ENCODE measurements around the gene RREB1. TPM values are rescaled to one million over a fixed set of nuclear protein-coding genes. Genes with fewer than 3 reads are reported as not detected.

The RREB1 gene
- polyA plus RNA-seq, 1 donor (not counting 4 experiments of a cell fraction or from before 2014, with no cell fraction given), result 6.1 TPM

GRCh38 chr6:7237653-7238188, 130.0 kb downstream of the RREB1 start:
- Histone ChIP-seq H3K9ac (ENCODE audit: control insufficient read depth, extremely low read depth, insufficient read depth, low read length) (no peak overlapping the region), H3K4me3 (ENCODE audit: control insufficient read depth in 2 of 3, extremely low read depth in 1 of 3, insufficient read depth in 2 of 3, low read depth in 1 of 3, low read length in 3 of 3) (no peak overlapping the region), H4K20me1 (ENCODE audit: control insufficient read depth, extremely low read depth, insufficient read depth, low read length) (peaks cover 3% of the 10 kb centered on the region), H3K4me2 (ENCODE audit: control insufficient read depth, extremely low read depth, insufficient read depth, low read depth, low read length) (no peak overlapping the region), H3K27me3 (ENCODE audit: control insufficient read depth, extremely low read depth, insufficient read depth, low read length) (no peaks in the 10 kb centered on the region), H2AFZ (ENCODE audit: control insufficient read depth, low read length) (no peak overlapping the region), H3K9me3 (ENCODE audit: control insufficient read depth, low read depth, low read length) (no peaks in the 10 kb centered on the region), H3K9me1 (ENCODE audit: control insufficient read depth, extremely low read depth, insufficient read depth, low read length) (no peaks in the 10 kb centered on the region), H3K79me2 (ENCODE audit: control insufficient read depth, insufficient read depth, low read length) (peaks cover 18% of the 10 kb centered on the region), H3K36me3 (ENCODE audit: control insufficient read depth in 2 of 2, extremely low read depth in 1 of 2, insufficient read depth in 2 of 2, low read length in 2 of 2) (peaks cover 22 to 31% of the 10 kb centered on the region in 2 experiments), H3K4me1 (ENCODE audit: control insufficient read depth, extremely low read depth, insufficient read depth, low read length) (peaks cover 23% of the 10 kb centered on the region), H3K27ac (ENCODE audit: control insufficient read depth, insufficient read depth, low read length) (no peak overlapping the region)
- dilution Hi-C loops (cut with MboI; ENCODE audit: extremely low pct_ligation_motif_present, low sequenced_read_pairs), result no loop called here
- DNase-seq (ENCODE audit: low read depth, low spot score), result no peak
- no peak for FAIRE-seq
- TF ChIP-seq CTCF (optimal IDR thresholded peaks at IDR 0.05 in 1 of 3, IDR thresholded peaks at IDR 0.05 in 1 of 3, conservative IDR thresholded peaks at IDR 0.05 in 1 of 3; ENCODE audit: extremely low read depth in 1 of 3, insufficient read depth in 2 of 3, low read length in 3 of 3) (no peak), EZH2 (IDR thresholded peaks at IDR 0.05; ENCODE audit: low read length) (no peak)

GRCh38 chr6:7238526-7238899, 130.8 kb downstream of the RREB1 start:
- H3K79me2 ChIP-seq (ENCODE audit: control insufficient read depth, insufficient read depth, low read length), result peaks cover 18% of the 10 kb centered on the region
- H3K9me3 ChIP-seq (ENCODE audit: control insufficient read depth, low read depth, low read length), result no peaks in the 10 kb centered on the region
- no peak overlapping the region for H3K27ac ChIP-seq (ENCODE audit: control insufficient read depth, insufficient read depth, low read length)
- FAIRE-seq, result no peak
- no peak overlapping the region for H3K4me2 ChIP-seq (ENCODE audit: control insufficient read depth, extremely low read depth, insufficient read depth, low read depth, low read length)
- no peaks in the 10 kb centered on the region for H3K27me3 ChIP-seq (ENCODE audit: control insufficient read depth, extremely low read depth, insufficient read depth, low read length)
- no peak overlapping the region for H2AFZ ChIP-seq (ENCODE audit: control insufficient read depth, low read length)
- dilution Hi-C loops (cut with MboI; ENCODE audit: extremely low pct_ligation_motif_present, low sequenced_read_pairs), result no loop called here
- H3K4me3 ChIP-seq (ENCODE audit: control insufficient read depth in 2 of 3, extremely low read depth in 1 of 3, insufficient read depth in 2 of 3, low read depth in 1 of 3, low read length in 3 of 3), result no peak overlapping the region
- TF ChIP-seq EZH2 (IDR thresholded peaks at IDR 0.05; ENCODE audit: low read length) (no peak), CTCF (optimal IDR thresholded peaks at IDR 0.05 in 1 of 3, IDR thresholded peaks at IDR 0.05 in 1 of 3, conservative IDR thresholded peaks at IDR 0.05 in 1 of 3; ENCODE audit: extremely low read depth in 1 of 3, insufficient read depth in 2 of 3, low read length in 3 of 3) (no peak)
- H3K4me1 ChIP-seq (ENCODE audit: control insufficient read depth, extremely low read depth, insufficient read depth, low read length), result peaks cover 23% of the 10 kb centered on the region
- DNase-seq (ENCODE audit: low read depth, low spot score), result no peak
- H4K20me1 ChIP-seq (ENCODE audit: control insufficient read depth, extremely low read depth, insufficient read depth, low read length), result peaks cover 3% of the 10 kb centered on the region
- H3K36me3 ChIP-seq (ENCODE audit: control insufficient read depth in 2 of 2, extremely low read depth in 1 of 2, insufficient read depth in 2 of 2, low read length in 2 of 2), result peaks cover 22 to 31% of the 10 kb centered on the region in 2 experiments
- H3K9me1 ChIP-seq (ENCODE audit: control insufficient read depth, extremely low read depth, insufficient read depth, low read length), result no peaks in the 10 kb centered on the region
- no peak overlapping the region for H3K9ac ChIP-seq (ENCODE audit: control insufficient read depth, extremely low read depth, insufficient read depth, low read length)

Measured in keratinocyte (primary cell).